ENCODE results near the gene CFL2.

CFL2 gene

DNA sequence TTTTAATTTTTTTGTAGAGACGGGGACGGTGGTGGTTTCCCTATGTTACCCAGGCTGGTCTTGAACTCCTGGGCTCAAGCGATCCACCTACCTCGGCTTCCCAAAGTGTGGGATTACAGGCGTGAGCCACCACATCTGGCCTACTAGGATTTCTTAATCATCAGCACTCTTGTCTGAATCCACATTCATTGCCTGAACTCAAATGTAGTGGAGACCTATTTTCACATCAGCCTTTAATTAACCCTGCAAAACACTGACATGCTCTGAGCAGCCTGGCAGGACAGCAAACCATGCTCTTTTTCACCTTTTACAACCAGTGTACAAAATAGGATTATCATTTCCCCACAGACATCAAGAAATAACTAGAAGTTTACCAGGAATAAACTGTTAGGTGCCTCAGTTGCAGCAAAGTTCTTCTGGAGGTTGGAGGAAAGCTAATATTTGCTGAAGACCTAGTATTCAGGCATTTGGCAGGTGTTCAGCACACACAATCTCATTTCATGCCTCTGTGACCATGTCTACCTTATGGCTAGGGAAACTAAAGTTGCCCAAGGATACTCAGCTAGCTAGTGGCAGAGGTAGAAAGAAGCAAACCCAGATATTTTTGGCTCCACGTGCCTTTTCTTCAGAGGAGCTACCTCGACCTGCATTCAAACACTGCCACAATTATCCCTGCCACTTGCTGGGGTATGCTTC lies 37.7 kb downstream of the CFL2 start:
- no peak for DNase-seq

DNA sequence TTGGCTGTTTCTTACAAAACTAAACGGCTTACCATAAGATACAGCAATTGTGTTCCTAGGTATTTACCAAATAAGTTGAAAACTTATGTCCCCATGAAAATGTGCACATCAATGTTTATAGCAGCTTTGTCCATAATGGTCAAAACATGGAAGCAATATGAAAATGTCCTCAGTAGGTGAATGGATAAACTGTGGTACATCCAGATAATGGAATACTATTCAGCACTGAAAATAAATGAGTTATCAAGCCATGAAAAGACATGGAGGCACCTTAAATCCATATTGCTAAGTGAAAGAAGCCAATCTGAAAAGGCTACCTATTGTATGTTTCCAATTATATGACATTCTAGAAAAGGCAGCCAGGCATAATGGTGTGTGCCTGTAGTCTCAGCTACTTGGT lies 40.7 kb downstream of the CFL2 start:
- no peak for DNase-seq

DNA sequence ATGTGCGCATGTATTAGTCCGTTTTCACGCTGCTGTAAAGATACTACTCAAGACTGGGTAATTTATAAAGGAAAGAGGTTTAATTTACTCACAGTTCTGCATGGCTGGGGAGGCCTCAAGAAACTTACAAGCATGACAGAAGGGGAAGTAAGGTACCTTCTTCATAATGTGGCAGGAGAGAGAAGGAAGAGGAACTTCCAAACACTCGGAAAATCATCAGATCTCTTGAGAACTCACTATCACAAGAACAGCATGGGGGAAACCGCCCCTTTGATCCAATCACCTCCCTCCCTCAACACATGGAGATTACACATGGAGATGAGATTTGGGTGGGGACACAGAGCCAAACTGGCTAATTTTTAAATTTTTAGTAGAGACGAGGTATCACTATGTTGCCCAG lies 42.7 kb downstream of the CFL2 start:
- no peak for DNase-seq

DNA sequence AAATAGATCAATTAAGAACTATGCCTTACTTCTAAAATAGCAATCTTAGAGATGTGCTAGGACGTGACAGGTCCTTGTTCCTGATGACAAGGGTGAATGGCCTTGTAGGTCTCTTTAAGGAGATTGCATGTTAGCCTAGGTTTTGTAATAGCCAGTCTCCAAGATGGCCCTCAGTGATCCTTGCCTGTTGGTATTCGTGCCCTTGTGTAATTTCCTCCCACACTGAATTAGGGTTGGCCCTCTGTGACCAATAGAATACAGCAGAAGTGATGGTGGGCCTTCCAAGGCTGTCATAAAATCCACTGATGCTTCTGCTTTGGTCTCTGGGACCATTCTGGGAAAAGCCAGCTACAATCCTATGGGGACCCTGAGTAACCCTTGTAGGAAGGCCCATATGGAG lies 46.3 kb downstream of the CFL2 start:
- no peak for DNase-seq

DNA sequence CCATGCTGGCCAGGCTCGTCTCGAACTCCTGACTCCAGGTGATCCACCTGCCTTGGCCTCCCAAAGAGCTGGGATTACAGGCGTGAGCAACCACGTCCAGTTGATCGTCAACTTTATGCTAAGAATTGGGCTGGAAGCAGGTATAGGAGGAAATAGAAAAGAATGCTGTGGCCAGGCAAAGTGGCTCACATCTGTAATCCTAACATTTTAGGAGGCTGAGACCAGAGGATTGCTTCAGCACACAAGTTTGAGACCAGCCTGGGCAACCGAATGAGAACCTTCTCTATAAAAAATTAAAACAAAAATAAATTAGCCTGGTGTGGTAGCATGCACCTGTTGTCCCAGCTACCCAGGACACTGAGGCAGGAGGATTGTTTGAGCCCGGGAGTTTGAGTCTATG lies 47.4 kb downstream of the CFL2 start:
- DNase-seq = no peak

DNA sequence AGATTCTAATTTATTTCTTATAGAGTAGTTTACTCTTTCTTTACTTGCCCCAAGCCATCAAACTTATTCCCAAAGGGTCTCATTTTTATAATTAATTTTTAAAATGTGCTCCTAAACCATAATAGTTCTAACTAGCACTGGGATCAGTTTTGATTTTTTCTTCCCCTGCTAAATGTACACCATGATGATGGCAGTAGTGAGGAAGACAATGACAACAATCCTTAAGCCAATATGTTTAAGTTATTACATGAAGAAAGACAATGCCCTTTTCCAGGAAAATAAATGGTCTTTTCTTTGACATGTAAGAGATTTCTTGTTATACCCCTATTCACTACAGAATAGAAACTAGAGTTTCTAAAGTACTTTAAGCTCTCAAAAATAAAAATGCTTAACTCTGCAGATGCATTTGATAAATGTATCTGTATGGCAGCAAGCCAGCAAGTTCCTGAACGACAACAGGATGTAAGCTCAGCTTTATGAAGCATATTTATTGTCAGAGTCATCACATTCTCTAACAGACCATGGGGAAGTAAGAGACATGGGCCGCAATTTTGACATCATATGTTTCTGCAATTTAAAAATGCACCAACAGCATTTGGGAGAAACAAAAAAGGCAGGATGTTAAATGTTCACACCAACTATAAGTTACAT lies 48.5 kb downstream of the CFL2 start:
- peak; percentile 96 for DNase-seq

DNA sequence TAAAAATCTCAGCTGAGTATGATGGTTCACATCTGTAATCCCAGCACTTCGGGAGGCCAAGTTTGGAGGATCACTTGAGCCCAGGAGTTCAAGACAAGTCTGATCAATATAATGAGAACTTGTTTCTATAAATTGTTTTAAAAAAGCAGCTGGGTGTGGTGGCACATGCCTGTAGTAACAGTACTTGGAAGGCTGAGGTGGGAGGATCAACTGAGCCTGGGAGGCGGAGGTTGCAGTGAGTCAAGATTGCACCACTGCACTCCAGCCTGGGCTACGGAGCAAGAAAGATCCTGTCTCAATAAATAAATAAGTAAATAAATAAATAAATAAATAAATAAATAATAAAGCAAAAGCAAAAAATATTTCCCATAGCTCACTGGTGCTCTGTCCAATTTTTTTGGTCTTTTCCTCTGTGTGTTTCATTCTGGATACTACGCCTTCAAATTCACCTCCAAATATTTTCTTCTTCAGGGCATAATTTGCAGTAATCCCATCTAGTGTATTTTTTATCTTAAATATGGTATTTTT lies 51.8 kb downstream of the CFL2 start:
- DNase-seq = no peak

DNA sequence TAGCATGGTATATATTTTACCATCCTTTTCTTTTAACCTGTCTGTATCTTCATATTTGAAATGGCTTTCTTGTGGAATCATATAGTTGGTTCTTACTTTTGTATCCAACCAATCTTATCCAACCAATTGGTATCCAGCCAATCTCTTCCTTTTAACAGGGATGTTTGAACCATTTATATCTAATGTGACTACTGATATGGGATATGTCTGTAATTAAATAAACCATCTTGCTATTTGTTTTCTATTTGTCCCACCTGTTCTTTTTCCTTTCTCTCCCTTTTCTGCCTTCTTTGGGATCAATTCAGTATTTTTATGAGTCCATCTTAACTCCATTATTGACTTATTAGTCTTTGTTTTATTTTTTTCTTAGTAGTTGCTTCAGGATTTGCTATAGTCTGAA lies 53.6 kb downstream of the CFL2 start:
- DNase-seq = no peak

Measured in fibroblast of skin of scalp (primary cell).